SK-N-SH (cell line): ENCODE data around the gene CPT1C.

Source experiments
- CTCF ChIP-seq: fragments of 200-600 bp; sonication (generic); IDR thresholded peaks from 2 replicates; pipeline ENCODE4 v1.6.1; 2017; ENCODE audit warnings: antibody characterized with exemption, mild to moderate bottlenecking, moderate library complexity
- EP300 ChIP-seq, 2 experiments: IDR thresholded peaks; 2 replicates each; pipeline versions ENCODE4 v1.4.0 to v1.6.1; 2012; ENCODE audit warnings: borderline replicate concordance in 1 of 2, low read depth in 1 of 2, low read length in 1 of 2
- MXI1 ChIP-seq: IDR thresholded peaks from 2 replicates; pipeline ENCODE4 v1.6.1; 2012; ENCODE audit warnings: mild to moderate bottlenecking, low read depth, low read length, improper control_type of control experiment
- NRF1 ChIP-seq: IDR thresholded peaks from 2 replicates; pipeline ENCODE4 v1.6.1; 2012; ENCODE audit warnings: low read depth, mild to moderate bottlenecking, low read length
- POLR2AphosphoS5 ChIP-seq: IDR thresholded peaks from 2 replicates; pipeline ENCODE4 v1.6.1; 2012; ENCODE audit warnings: low read depth, low read length
- RCOR1 ChIP-seq: fragments of 150-350 bp; IDR thresholded peaks from 2 replicates; pipeline ENCODE4 v1.6.1; 2017; ENCODE audit warnings: antibody characterized with exemption, low read length
- REST ChIP-seq: IDR thresholded peaks from 2 replicates; pipeline ENCODE4 v1.6.1; 2012; ENCODE audit warnings: mild to moderate bottlenecking, low read depth, low read length, moderate library complexity
- SMC3 ChIP-seq: IDR thresholded peaks from 2 replicates; pipeline ENCODE4 v1.6.1; 2012; ENCODE audit warnings: low read depth, low read length, improper control_type of control experiment
- TAF1 ChIP-seq: IDR thresholded peaks from 2 replicates; pipeline ENCODE4 v1.6.1; 2012; ENCODE audit warnings: low read depth, mild to moderate bottlenecking, low read length, moderate library complexity, borderline replicate concordance
- YY1 ChIP-seq: IDR thresholded peaks from 2 replicates; pipeline ENCODE4 v1.4.0; 2012; ENCODE audit warnings: low read depth, mild to moderate bottlenecking
- TF ChIP-seq, protein P1 (sequence below): IDR thresholded peaks from 2 replicates; pipeline ENCODE4 v1.4.0; 2012; ENCODE audit warnings: low read depth

DNA sequence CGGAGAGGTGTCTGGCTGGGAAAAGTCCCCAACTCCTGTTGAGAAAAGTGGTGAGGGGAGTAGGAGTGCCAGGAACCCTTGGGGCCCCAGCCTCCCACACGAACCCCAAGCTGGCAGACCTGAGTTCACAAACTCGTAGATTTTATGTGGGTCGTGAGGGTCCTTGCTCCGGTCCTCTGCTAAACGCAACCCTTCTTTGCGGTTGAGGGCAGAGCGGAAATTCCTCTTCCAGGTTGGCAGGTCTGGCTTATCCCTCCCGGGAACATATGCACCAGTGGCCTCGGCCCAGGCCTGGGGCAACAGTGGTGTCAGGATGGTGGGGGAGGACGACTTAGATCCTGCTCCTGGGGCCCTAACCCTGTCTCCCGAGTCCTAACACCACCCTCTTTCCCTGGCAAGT, 27.7 kb upstream of the CPT1C start:
- TF ChIP-seq NRF1 (no peak), MXI1 (no peak), CTCF (no peak), YY1 (no peak), EP300 (IDR thresholded peaks at IDR 0.05; ENCODE audit: borderline replicate concordance in 1 of 2, low read depth in 1 of 2, low read length in 1 of 2) (no peak), POLR2AphosphoS5 (no peak), SMC3 (no peak), REST (no peak), TAF1 (no peak), RCOR1 (no peak)
- TF ChIP-seq, protein P1, sequence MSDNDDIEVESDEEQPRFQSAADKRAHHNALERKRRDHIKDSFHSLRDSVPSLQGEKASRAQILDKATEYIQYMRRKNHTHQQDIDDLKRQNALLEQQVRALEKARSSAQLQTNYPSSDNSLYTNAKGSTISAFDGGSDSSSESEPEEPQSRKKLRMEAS: no peak
